H9 (cell line): ENCODE data around the gene EEF1A2. TPM values are rescaled to one million over a fixed set of nuclear protein-coding genes. Genes with fewer than 3 reads are reported as not detected.

Experiments
- DNase-seq: peaks from one replicate; pipeline ENCODE4 v3.0.0-alpha.2; 2017
- H2AFZ ChIP-seq: one replicate; pipeline ENCODE4 v1.6.1; 2013; ENCODE audit warnings: mild to moderate bottlenecking, low read length, control low read depth, moderate library complexity
- H2AK5ac ChIP-seq: 2 replicates; pipeline ENCODE4 v1.6.1; 2013; ENCODE audit warnings: low read length, control low read depth, mixed read lengths; ENCODE audit not compliant: insufficient read length
- H2BK120ac ChIP-seq: one replicate; pipeline ENCODE4 v1.6.1; 2013; ENCODE audit warnings: low read depth, mild to moderate bottlenecking, low read length, control low read depth, inconsistent platforms; ENCODE audit not compliant: poor library complexity, severe bottlenecking
- H2BK12ac ChIP-seq: 2 replicates; pipeline ENCODE4 v1.6.1; 2013; ENCODE audit warnings: low read length, control low read depth, mixed read lengths, low read depth; ENCODE audit not compliant: insufficient read length
- H2BK15ac ChIP-seq: 2 replicates; pipeline ENCODE4 v1.6.1; 2013; ENCODE audit warnings: low read depth, low read length, control low read depth
- H2BK20ac ChIP-seq: one replicate; pipeline ENCODE4 v1.6.1; 2013; ENCODE audit warnings: low read depth, mild to moderate bottlenecking, low read length, control low read depth, inconsistent platforms; ENCODE audit not compliant: poor library complexity, severe bottlenecking
- H2BK5ac ChIP-seq: 2 replicates; pipeline ENCODE4 v1.6.1; 2013; ENCODE audit warnings: low read length, control low read depth, mixed read lengths; ENCODE audit not compliant: insufficient read length
- H3K14ac ChIP-seq: 2 replicates; pipeline ENCODE4 v1.6.1; 2013; ENCODE audit warnings: low read length, control low read depth; ENCODE audit not compliant: insufficient read depth
- H3K18ac ChIP-seq: 2 replicates; pipeline ENCODE4 v1.6.1; 2013; ENCODE audit warnings: low read depth, mild to moderate bottlenecking, mixed read lengths, low read length, control low read depth; ENCODE audit not compliant: insufficient read length
- H3K23ac ChIP-seq: 2 replicates; pipeline ENCODE4 v1.6.1; 2013; ENCODE audit warnings: low read length, control low read depth, mixed read lengths, low read depth; ENCODE audit not compliant: insufficient read length
- H3K23me2 ChIP-seq: 2 replicates; pipeline ENCODE4 v1.6.1; 2013; ENCODE audit warnings: low read depth, mild to moderate bottlenecking, mixed read lengths, low read length, control low read depth; ENCODE audit not compliant: insufficient read length, poor library complexity, severe bottlenecking
- H3K27ac ChIP-seq: 2 replicates; pipeline ENCODE4 v1.5.1; 2013; ENCODE audit warnings: low read length, control low read depth, mixed read lengths, low read depth; ENCODE audit not compliant: insufficient read length
- H3K27me3 ChIP-seq: 2 replicates; pipeline ENCODE4 v1.6.1; 2013; ENCODE audit warnings: low read length, control low read depth, inconsistent platforms; ENCODE audit not compliant: insufficient read depth
- H3K4ac ChIP-seq: 2 replicates; pipeline ENCODE4 v1.6.1; 2013; ENCODE audit warnings: low read depth, mild to moderate bottlenecking, control low read depth, inconsistent platforms, low read length, moderate library complexity
- H3K4me1 ChIP-seq: 2 replicates; pipeline ENCODE4 v1.6.1; 2013; ENCODE audit warnings: low read length, control low read depth, inconsistent platforms; ENCODE audit not compliant: insufficient read depth
- H3K4me2 ChIP-seq: 2 replicates; pipeline ENCODE4 v1.6.1; 2013; ENCODE audit warnings: low read length, control low read depth, mixed read lengths; ENCODE audit not compliant: insufficient read length, insufficient read depth
- H3K56ac ChIP-seq: 2 replicates; pipeline ENCODE4 v1.6.1; 2013; ENCODE audit warnings: low read depth, mild to moderate bottlenecking, mixed read lengths, low read length, control low read depth; ENCODE audit not compliant: insufficient read length
- H3K79me1 ChIP-seq: 2 replicates; pipeline ENCODE4 v1.6.1; 2013; ENCODE audit warnings: low read depth, mild to moderate bottlenecking, moderate library complexity, low read length, control low read depth, inconsistent platforms; ENCODE audit not compliant: insufficient read depth, poor library complexity, severe bottlenecking
- H3K79me2 ChIP-seq: 2 replicates; pipeline ENCODE4 v1.6.1; 2013; ENCODE audit warnings: low read length, control low read depth, inconsistent platforms; ENCODE audit not compliant: insufficient read depth
- H3K9ac ChIP-seq: 2 replicates; pipeline ENCODE4 v1.6.1; 2013; ENCODE audit warnings: low read length, control low read depth, mixed read lengths; ENCODE audit not compliant: insufficient read length; ENCODE audit errors: extremely low read depth
- H3K9me3 ChIP-seq: one replicate; pipeline ENCODE4 v1.6.1; 2013; ENCODE audit warnings: low read depth, low read length, inconsistent platforms; ENCODE audit not compliant: control insufficient read depth
- H3T11ph ChIP-seq: one replicate; pipeline ENCODE4 v1.6.1; 2013; ENCODE audit warnings: mild to moderate bottlenecking, low read length, control low read depth, inconsistent platforms
- H4K20me1 ChIP-seq: one replicate; pipeline ENCODE4 v1.6.1; 2013; ENCODE audit not compliant: control insufficient read depth, insufficient read length, insufficient read depth
- H4K5ac ChIP-seq: 2 replicates; pipeline ENCODE4 v1.6.1; 2013; ENCODE audit warnings: low read depth, mild to moderate bottlenecking, mixed read lengths, low read length, control low read depth; ENCODE audit not compliant: insufficient read length
- H4K8ac ChIP-seq: replicated peaks from 2 replicates; pipeline ENCODE4 v1.6.1; 2013; ENCODE audit warnings: low read length, control low read depth, mixed read lengths, low read depth; ENCODE audit not compliant: insufficient read length
- H4K91ac ChIP-seq: 2 replicates; pipeline ENCODE4 v1.6.1; 2013; ENCODE audit warnings: low read depth, mild to moderate bottlenecking, moderate library complexity, mixed read lengths, low read length, control low read depth; ENCODE audit not compliant: insufficient read length
- H3K27ac Mint-ChIP-seq, 3 experiments: 2 replicates in 2 of 3; 3 replicates in 1 of 3; pipeline ENCODE4 v1.8.0; 2020 to 2021; ENCODE audit warnings: mixed read lengths in 3 of 3, mild to moderate bottlenecking in 1 of 3, moderate library complexity in 1 of 3
- H3K27me3 Mint-ChIP-seq: 2 replicates; pipeline ENCODE4 v1.8.0; 2021; ENCODE audit warnings: low read depth, mild to moderate bottlenecking, moderate library complexity, mixed read lengths
- H3K36me3 Mint-ChIP-seq, 3 experiments: 2 replicates in 2 of 3; 3 replicates in 1 of 3; pipeline ENCODE4 v1.8.0; 2020 to 2021; ENCODE audit warnings: low read depth in 3 of 3, mixed read lengths in 3 of 3; ENCODE audit not compliant: insufficient read depth in 1 of 3
- H3K4me1 Mint-ChIP-seq, 2 experiments: 2 replicates each; pipeline ENCODE4 v1.8.0; 2020; ENCODE audit warnings: mixed read lengths in 2 of 2
- H3K4me3 Mint-ChIP-seq, 2 experiments: 2 replicates in 1 of 2; 3 replicates in 1 of 2; pipeline ENCODE4 v1.8.0; 2020 to 2021; ENCODE audit warnings: mild to moderate bottlenecking in 2 of 2, mixed read lengths in 2 of 2, moderate library complexity in 1 of 2
- H3K9me3 Mint-ChIP-seq, 2 experiments: 2 replicates in 1 of 2; 3 replicates in 1 of 2; pipeline ENCODE4 v1.8.0; 2020; ENCODE audit warnings: mild to moderate bottlenecking in 2 of 2, mixed read lengths in 2 of 2, moderate library complexity in 1 of 2
- WGBS: extraction: QIAGEN DNeasy Blood & Tissue Kit; methylation state at CpG from one replicate; pipeline ENCODE4 v1.1.7; 2013; ENCODE audit warnings: missing lambda C conversion rate, low lambda C conversion rate, mixed read lengths; ENCODE audit not compliant: insufficient read length; ENCODE audit errors: extremely low coverage; 5-methylcytosine and 5-hydroxymethylcytosine counted together
- total RNA-seq: library from RNA; stranded (reverse); gene quantifications from 2 replicates; pipeline ENCODE4 v1.2.1, GENCODE V29; 2021
- TF ChIP-seq, protein P1 (sequence below): fragments of 200-600 bp; sonication (generic); conservative IDR thresholded peaks from 3 replicates; pipeline ENCODE4 v1.8.0; 2021; ENCODE audit warnings: antibody characterized with exemption, mild to moderate bottlenecking

EEF1A2 gene
- total RNA-seq, 1 experiment from 2014 or later = 27.4 TPM

GRCh38 chr20:63468421-63468820 is 30.5 kb downstream of the EEF1A2 start:
- H3K14ac ChIP-seq = no peak overlapping the region
- H3K79me2 ChIP-seq = peaks cover 6% of the 10 kb centered on the region; the same call in 1 of the 2 replicates
- H4K5ac ChIP-seq = no peak overlapping the region
- no peaks in the 10 kb centered on the region for H3K9me3 Mint-ChIP-seq
- H3K23ac ChIP-seq = no peak overlapping the region
- no peaks in the 10 kb centered on the region for H3K79me1 ChIP-seq
- no peak overlapping the region for H3K18ac ChIP-seq
- no peak overlapping the region for H3K4ac ChIP-seq
- H3K56ac ChIP-seq = no peak overlapping the region
- WGBS = no CpG with 5 or more reads among the region's 12 CpGs
- H3K4me1 ChIP-seq = no peaks in the 10 kb centered on the region
- H2BK15ac ChIP-seq = no peak overlapping the region
- no peak overlapping the region for H2BK120ac ChIP-seq
- H3K9ac ChIP-seq = no peak overlapping the region
- no peak overlapping the region for H3K4me2 ChIP-seq
- no peak overlapping the region for H2BK12ac ChIP-seq
- peaks cover 0 to 5% (median 0%) of the 10 kb centered on the region in 3 experiments; a peak in 1 of 7 replicates for H3K36me3 Mint-ChIP-seq
- H3K4me3 Mint-ChIP-seq = no peak overlapping the region; a peak in 1 of 5 replicates
- H2AFZ ChIP-seq = no peak overlapping the region
- TF ChIP-seq, protein P1, sequence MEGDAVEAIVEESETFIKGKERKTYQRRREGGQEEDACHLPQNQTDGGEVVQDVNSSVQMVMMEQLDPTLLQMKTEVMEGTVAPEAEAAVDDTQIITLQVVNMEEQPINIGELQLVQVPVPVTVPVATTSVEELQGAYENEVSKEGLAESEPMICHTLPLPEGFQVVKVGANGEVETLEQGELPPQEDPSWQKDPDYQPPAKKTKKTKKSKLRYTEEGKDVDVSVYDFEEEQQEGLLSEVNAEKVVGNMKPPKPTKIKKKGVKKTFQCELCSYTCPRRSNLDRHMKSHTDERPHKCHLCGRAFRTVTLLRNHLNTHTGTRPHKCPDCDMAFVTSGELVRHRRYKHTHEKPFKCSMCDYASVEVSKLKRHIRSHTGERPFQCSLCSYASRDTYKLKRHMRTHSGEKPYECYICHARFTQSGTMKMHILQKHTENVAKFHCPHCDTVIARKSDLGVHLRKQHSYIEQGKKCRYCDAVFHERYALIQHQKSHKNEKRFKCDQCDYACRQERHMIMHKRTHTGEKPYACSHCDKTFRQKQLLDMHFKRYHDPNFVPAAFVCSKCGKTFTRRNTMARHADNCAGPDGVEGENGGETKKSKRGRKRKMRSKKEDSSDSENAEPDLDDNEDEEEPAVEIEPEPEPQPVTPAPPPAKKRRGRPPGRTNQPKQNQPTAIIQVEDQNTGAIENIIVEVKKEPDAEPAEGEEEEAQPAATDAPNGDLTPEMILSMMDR = no peak
- no peak overlapping the region; a peak in 1 of 7 replicates for H3K27ac Mint-ChIP-seq
- H2BK5ac ChIP-seq = no peak overlapping the region
- no peak overlapping the region for H4K8ac ChIP-seq
- H4K91ac ChIP-seq = no peak overlapping the region
- DNase-seq = no peak
- H2AK5ac ChIP-seq = no peak overlapping the region
- no peak overlapping the region for H2BK20ac ChIP-seq
- H3K23me2 ChIP-seq = no peaks in the 10 kb centered on the region
- peaks cover 22 to 40% of the 10 kb centered on the region in 2 experiments for H3K4me1 Mint-ChIP-seq
- no peaks in the 10 kb centered on the region for H3K9me3 ChIP-seq
- H3K27ac ChIP-seq = no peak overlapping the region
- H3T11ph ChIP-seq = no peak overlapping the region
- no peaks in the 10 kb centered on the region for H3K27me3 ChIP-seq
- no peaks in the 10 kb centered on the region for H4K20me1 ChIP-seq
- peaks cover 4% of the 10 kb centered on the region for H3K27me3 Mint-ChIP-seq
